Measurements from ENCODE around the gene RBM18. TPM values are rescaled to one million over a fixed set of nuclear protein-coding genes. Genes with fewer than 3 reads are reported as not detected.

Gene RBM18, protein sequence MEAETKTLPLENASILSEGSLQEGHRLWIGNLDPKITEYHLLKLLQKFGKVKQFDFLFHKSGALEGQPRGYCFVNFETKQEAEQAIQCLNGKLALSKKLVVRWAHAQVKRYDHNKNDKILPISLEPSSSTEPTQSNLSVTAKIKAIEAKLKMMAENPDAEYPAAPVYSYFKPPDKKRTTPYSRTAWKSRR
- 10 to 100 TPM; 10.2 to 15.8 (median 11.9) TPM for total RNA-seq

DNA sequence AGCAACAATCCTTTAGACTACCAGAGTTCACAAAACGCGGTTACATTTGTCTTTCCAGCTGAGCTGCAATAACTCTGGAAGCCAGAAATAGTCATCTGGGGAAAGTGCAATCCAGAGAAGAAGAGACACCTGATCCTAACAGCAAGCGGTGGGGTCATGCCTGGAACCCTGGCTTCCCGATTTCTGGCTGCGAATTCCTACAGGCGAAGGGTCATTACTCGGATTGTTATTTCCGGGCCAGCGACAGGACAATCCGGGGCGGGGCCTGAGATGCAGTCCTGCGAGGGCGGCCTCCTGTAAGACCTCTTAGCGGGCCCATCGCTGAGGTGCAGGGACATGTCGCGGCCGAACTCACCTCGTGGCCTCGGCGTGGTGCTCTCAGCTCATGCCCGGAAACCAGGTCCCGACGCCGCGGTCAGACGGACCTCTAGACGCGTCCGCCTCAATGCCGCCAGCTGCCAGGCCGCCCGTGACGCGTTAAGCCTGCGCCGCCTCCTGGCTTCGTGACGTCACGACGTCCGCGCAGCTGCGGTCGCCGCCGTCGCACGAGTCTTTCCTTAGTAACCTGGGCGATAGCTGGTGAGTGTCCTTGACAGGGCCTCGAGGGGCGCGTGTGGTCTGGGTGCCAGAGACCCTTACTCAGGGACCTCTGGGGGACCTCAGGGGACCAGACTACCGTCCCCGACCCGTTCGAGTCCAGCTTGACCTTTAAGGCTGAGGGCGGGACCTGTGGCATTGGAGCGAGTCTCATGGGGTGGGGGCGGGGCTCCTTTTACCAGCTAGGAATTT lies at the start of gene RBM18, which contains the start of gene MRRF:
Gene RBM18, minus strand, starts transcription at position 481 of the 789 bp plus-strand sequence. CDS start 3,348 bp downstream, outside the sequence.
Gene MRRF, plus strand, starts transcription at position 523 of the 789 bp plus-strand sequence. CDS start 6,010 bp downstream, outside the sequence.
- H3K9me3 ChIP-seq = no peaks in the 10 kb centered on the region
- no peaks in the 10 kb centered on the region for H3K27me3 ChIP-seq
- peak in 2 of 3 donors; percentile 87 for TF ChIP-seq POLR2AphosphoS5 (IDR thresholded peaks at IDR 0.05)
- TF ChIP-seq, protein P1, sequence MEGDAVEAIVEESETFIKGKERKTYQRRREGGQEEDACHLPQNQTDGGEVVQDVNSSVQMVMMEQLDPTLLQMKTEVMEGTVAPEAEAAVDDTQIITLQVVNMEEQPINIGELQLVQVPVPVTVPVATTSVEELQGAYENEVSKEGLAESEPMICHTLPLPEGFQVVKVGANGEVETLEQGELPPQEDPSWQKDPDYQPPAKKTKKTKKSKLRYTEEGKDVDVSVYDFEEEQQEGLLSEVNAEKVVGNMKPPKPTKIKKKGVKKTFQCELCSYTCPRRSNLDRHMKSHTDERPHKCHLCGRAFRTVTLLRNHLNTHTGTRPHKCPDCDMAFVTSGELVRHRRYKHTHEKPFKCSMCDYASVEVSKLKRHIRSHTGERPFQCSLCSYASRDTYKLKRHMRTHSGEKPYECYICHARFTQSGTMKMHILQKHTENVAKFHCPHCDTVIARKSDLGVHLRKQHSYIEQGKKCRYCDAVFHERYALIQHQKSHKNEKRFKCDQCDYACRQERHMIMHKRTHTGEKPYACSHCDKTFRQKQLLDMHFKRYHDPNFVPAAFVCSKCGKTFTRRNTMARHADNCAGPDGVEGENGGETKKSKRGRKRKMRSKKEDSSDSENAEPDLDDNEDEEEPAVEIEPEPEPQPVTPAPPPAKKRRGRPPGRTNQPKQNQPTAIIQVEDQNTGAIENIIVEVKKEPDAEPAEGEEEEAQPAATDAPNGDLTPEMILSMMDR (IDR thresholded peaks at IDR 0.05) = no peak
- peak; percentile 12 to 84 for TF ChIP-seq POLR2A (IDR thresholded peaks at IDR 0.05)
- peaks cover 39% of the 10 kb centered on the region for H3K4me1 ChIP-seq
- H3K36me3 ChIP-seq = peaks cover 14% of the 10 kb centered on the region
- H3K27ac ChIP-seq = peak within 1 kb of the TSS; percentile 89
- H3K4me3 ChIP-seq = peak within 1 kb of the TSS; percentile 75
- 0% methylated on average over 9 of the region's 60 CpGs for WGBS
- DNase-seq (ENCODE audit: low spot score in 2 of 2) = peak; percentile 92 to 96

DNA sequence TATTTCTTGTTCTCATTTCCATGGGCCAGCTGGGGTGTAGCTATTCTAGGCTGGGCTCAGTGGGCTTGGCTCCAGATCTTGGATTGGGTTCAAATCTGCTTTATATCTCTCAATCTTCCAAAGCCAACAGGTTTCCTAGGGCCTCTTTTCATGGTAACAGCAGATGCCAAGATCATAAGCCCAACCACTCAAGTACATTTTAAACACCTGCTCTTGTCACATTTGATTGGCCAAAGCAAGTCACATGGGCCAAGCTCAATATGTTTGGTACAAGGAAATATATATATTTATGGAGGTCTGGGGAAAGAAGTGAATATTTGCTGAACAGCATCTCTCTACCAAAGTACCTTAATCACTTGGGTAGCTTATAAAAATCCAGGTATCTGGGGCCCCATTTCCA lies 49.5 kb upstream of the RBM18 start:
- no peak for TF ChIP-seq EP300 (IDR thresholded peaks at IDR 0.05)
- no peak for TF ChIP-seq POLR2AphosphoS5 (IDR thresholded peaks at IDR 0.05)
- no peak for TF ChIP-seq POLR2A (IDR thresholded peaks at IDR 0.05)
- Histone ChIP-seq H3K4me1 (no peaks in the 10 kb centered on the region), H3K4me3 (no peak overlapping the region), H3K27ac (no peak overlapping the region), H3K36me3 (peaks cover 55% of the 10 kb centered on the region), H3K9me3 (no peaks in the 10 kb centered on the region), H3K27me3 (no peaks in the 10 kb centered on the region)
- DNase-seq (ENCODE audit: low spot score in 2 of 2) = no peak

DNA sequence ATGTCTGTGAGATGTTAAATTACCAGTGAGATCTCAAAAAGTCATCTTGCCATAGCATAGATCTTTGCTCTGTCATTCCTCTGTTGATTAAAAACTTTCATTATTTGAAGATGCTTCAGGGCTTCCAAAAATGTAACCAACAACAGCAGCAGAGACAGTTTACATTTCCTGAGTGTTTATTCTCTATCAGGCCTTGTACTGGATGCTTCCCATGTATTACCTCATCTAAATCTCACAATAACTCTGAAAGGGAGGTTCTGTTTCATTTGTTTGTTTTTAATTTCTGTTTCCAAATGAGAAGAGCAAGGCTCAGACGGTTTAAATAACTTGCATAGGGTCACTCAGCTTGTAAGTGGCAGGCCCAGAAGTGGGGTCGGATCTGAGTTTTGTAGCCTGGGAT lies 45.2 kb upstream of the RBM18 start:
- no peak for TF ChIP-seq EP300 (IDR thresholded peaks at IDR 0.05)
- TF ChIP-seq POLR2A (IDR thresholded peaks at IDR 0.05) = no peak
- TF ChIP-seq, protein P1 (IDR thresholded peaks at IDR 0.05) = no peak
- no peak for TF ChIP-seq POLR2AphosphoS5 (IDR thresholded peaks at IDR 0.05)
- Histone ChIP-seq H3K4me1 (peaks cover 3% of the 10 kb centered on the region), H3K4me3 (no peak overlapping the region), H3K27ac (no peak overlapping the region), H3K9me3 (no peaks in the 10 kb centered on the region), H3K36me3 (peaks cover 73% of the 10 kb centered on the region), H3K27me3 (no peaks in the 10 kb centered on the region)
- 62% methylated on average over 2 of the region's 2 CpGs for WGBS
- no peak for DNase-seq (ENCODE audit: low spot score in 2 of 2)

DNA sequence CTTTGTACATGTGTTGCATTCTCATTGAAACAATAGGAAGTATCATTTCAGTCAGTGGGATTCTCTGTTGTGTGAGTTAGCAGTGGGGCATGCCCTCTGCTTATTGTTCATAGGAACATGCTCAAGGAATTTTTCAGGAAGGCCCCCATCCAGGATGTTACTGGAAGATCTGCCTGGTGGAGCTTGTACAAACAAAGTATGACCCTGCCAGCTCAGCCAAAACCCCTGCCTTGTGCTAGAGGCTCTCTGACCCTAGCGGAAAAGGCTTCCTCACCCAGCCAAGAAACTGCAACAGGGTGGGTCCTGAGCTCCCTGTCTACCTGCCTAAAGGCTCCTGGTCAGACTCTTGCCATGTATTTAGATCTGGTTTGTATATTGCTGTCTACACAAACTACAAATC lies 43.3 kb upstream of the RBM18 start:
- no peak overlapping the region for H3K27ac ChIP-seq
- no peaks in the 10 kb centered on the region for H3K27me3 ChIP-seq
- TF ChIP-seq POLR2A (IDR thresholded peaks at IDR 0.05) = no peak
- H3K36me3 ChIP-seq = peaks cover 59% of the 10 kb centered on the region
- peaks cover 3% of the 10 kb centered on the region for H3K4me1 ChIP-seq
- H3K9me3 ChIP-seq = no peaks in the 10 kb centered on the region
- no peak overlapping the region for H3K4me3 ChIP-seq
- no peak for DNase-seq (ENCODE audit: low spot score in 2 of 2)
- 77% methylated on average over 1 of the region's 1 CpG for WGBS

DNA sequence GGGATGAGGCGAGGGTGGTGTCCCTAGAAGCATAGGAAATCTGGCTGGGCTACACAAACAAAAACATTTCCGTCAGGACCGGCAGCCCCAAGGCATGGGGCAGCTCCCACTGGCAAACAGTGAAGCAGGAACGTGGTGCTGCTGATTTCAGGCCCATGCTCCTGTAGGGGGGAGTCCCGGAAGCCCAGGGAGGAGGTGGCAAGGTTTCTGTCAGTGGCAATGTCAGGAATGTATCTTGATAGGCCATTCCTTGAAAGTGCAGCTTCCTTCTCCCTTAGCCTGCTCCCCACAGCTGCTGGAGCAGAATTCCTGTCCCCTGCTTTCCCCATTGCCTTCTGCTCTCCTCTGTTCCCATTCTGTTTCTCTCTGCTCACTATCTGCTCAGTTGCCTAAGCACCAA lies 42.4 kb upstream of the RBM18 start:
- WGBS = 82% methylated on average over 4 of the region's 5 CpGs
- H3K9me3 ChIP-seq = no peaks in the 10 kb centered on the region
- no peak overlapping the region for H3K4me3 ChIP-seq
- H3K36me3 ChIP-seq = peaks cover 53% of the 10 kb centered on the region
- H3K4me1 ChIP-seq = peaks cover 3% of the 10 kb centered on the region
- no peak for DNase-seq (ENCODE audit: low spot score in 2 of 2)
- no peak overlapping the region for H3K27ac ChIP-seq
- H3K27me3 ChIP-seq = no peaks in the 10 kb centered on the region
- TF ChIP-seq POLR2A (IDR thresholded peaks at IDR 0.05) = no peak
- TF ChIP-seq, protein P1 (IDR thresholded peaks at IDR 0.05) = no peak
- TF ChIP-seq EP300 (IDR thresholded peaks at IDR 0.05) = no peak
